Stimulated activated CD4-positive, alpha-beta T cell treated with anti-CD3 and anti-CD28 coated beads, Interleukin-15, amount 100 ng/mL, for 24 hours (primary cell): Measurements from ENCODE around the gene NEUROD2.

Experiments used
- DNase-seq: peaks from one replicate; pipeline ENCODE4 v3.0.0-alpha.2; 2020

NEUROD2 gene

DNA sequence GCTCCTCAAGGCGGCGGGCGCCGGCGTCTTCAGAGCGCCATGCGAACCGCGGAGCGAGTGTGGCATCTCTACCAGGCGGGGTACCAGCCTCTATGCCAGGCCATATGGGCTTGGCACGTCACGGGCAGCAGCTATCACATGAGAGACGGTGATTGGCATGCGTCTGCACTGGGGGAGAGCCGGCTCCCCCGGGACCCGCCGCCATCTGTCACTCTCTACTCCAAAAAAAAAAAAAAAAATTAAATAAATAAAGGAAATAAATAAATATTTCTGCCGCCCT lies at the start of gene NEUROD2:
NEUROD2 (minus strand) TSS at position 70 of the 280 bp plus-strand sequence. CDS start 1,321 bp downstream, outside the sequence.
- no peak for DNase-seq

DNA sequence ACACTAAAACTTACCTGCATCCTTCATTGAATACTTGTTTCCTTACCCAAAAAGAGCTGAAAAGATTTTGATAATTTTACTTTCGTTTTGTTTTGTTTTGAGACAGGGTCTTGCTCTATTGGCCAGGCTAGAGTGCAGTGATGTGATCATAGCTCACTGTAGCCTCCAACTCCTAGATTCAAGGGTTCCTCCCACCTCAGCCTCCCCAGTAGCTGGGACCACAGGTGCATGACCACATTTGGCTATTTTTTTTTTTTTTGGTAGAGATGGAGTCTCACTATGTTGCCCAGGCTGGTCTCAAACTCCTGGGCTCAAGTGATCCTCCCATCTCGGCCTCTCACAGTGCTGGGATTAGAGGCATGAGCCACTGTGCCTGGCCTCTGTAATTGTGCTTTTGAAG lies 47.4 kb upstream of the NEUROD2 start:
- DNase-seq, result no peak

DNA sequence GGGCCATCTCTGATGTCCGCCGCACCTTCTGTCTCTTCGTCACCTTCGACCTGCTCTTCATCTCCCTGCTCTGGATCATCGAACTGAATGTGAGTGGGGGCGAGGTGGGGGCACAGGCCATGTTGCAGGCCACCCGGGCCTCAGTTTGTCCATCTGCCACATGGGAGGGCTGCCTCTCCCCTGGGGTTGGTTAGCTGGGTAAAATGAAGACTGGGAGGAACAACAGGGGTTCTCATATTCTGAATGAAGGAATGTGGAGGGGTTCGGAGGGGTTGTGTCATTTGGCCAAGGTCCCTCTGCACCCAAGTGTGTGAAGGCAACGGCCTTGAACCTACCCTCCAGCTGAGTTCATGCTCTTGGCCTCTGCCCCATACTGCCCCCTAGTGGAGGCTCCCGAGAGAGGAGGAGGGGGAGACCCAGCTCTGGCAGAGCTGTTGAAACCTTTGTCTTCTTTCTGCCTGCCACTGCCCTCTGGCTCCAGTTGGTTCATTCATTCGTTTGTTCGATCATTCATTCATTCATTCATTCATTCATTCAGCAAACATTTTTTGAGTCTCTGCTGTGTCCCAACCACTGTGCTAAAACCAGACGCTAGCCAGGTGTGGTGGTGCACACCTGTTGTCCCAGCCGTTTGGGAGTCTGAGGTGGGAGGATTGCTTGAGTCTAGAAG lies 46.1 kb upstream of the NEUROD2 start:
- peak; percentile 88 for DNase-seq

DNA sequence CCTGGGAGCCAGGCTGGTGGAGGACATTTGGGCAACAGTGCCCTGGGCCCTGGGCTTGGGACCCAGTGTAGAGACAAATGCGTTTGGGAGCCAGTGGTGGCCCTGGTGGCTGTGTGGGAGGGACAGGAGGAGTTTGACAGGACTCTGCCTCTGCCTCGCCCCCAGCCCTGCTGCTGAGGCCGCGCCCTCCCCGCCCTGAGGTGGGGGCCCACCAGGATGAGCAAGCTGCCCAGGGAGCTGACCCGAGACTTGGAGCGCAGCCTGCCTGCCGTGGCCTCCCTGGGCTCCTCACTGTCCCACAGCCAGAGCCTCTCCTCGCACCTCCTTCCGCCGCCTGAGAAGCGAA lies 45.6 kb upstream of the NEUROD2 start:
- DNase-seq, result no peak

DNA sequence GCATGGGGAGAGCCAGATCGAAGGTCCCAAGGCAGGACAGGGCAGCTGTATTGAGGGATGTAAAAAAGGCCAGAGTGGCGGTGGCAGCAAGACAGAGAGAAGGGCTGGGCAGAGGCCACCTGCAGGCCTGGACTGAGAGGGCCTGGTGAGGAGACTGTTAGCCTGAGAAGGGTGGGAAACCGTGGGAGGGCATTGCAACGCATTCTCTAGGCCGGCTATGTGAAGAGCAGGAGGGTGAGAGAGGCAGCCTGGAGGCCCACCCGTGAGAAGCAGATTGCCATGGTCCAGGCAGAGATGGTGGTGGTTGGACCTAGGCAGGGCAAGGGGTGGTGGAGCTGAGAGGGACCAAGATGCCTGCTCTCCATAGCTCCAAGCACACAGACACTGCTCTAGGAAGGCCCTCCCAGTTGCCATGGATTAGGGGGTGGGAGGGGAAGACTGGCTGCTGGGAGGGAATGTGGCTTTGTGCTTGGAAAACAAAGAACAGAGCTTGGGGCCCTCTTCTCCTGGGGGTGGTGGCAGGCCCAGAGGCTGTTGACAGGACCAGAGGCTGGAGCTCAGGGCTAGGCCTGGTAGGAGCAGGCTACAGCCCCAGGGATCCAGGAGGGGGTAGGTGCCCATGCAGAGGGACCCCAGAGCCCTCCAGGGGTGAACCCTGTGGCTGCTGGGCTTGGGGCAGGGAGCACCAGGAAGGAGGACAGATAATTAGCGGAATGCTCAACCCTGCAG lies 45.0 kb upstream of the NEUROD2 start:
- no peak for DNase-seq

DNA sequence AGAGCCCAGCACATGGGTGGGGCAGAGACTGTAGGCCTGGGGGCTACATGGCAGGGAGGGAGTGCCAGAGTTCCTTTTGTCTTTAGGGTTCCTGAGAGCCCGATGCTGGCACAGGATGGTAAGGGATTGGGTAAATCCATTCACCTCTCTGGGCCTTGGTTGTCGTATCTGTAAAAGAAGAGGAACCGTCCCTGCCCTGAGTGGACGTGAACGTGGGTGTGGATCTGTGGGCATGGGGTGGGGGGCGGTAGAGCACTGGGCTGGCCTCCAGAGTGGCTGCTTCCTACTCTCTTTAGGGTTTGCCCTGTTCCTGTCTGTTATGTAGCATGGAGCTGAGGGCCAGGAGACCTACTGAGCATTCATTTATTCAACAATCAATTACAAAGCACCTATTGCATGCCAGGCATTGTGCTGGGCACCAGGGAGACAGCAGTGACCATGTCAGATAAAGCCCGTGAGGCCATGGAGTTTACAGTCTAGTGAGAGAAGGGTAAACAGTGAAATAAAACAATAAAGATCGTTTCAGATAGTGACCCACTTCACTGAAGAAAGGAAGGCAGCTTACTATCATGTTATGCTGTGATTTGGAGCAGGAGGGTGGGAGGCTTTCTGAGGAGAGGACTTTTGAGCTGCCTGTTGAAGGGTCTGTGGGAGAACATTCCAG lies 44.3 kb upstream of the NEUROD2 start:
- no peak for DNase-seq

DNA sequence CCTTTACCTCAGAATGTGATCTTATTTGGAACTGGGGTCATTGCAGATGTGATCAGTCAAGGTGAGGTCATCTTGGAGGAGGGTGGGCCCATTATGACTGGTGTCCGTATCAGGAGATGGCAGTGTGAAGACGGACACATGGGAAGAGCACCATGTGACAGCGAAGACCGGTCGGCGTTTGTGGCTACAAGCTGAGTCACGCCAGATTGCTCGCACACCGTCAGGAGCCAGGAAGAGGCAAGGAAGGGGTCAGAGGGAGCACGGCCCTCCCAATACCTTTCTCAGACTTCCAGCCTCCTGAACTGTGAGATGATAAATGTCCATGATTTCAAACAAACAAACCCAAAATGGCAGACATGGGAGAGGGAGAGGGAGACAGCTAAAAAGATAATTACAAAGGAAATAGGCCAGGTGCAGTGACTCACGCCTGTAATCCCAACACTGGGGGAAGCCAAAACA lies 42.4 kb upstream of the NEUROD2 start:
- DNase-seq, result no peak

DNA sequence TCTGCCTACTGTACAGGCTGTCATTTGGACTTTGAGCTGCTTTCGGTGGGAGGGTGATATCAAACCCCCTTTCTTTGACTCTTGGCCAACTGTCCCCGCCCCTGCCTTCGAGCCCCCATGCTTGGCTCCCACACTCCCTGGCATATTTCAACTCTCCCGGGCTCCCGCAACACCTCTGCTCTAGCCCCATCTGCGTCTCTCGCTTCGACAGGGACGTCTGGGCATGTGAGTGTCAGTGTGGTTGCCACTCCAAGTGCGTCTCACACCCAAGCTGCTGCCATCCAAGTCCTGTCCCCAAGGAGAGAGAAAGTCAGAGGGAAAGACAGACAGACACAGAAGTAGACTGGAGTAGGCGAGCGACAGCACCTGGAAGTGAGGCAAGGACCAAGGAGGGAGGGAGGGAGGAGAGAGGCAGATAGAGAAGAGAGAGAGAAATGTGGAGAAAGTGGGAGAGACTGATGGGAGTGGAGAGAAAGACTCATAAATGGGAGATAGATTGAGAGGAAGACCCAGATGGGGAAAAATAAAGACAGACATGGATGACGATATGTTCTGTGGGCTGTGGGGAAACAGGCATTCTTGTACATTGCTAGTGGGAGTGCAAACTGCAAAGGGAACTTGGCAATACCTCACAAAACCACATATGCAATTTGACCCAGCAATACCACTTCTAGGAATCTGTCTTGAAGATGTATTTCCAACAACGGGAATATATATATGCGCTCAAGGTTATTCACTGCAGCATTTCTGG lies 41.1 kb upstream of the NEUROD2 start:
- no peak for DNase-seq

DNA sequence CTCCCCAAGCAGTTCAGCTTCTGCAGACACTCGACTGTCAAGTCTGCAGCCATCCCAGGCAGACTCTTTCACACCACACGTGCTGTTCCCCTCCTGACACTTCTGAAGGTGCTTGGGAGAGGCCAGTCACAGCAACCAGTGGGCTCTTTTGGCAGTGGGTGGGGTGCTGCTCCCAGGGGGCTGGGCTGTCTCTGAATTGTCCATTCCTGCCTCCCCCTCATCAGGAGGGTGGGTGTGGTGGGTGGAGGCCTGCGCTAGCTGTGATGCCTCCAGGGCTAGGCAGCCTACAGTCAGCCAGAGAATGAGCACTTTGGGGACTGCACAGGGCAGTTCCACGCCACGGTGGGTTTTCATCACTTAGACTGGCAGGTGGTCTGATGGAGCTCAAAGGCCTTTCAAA lies 39.5 kb upstream of the NEUROD2 start:
- no peak for DNase-seq

DNA sequence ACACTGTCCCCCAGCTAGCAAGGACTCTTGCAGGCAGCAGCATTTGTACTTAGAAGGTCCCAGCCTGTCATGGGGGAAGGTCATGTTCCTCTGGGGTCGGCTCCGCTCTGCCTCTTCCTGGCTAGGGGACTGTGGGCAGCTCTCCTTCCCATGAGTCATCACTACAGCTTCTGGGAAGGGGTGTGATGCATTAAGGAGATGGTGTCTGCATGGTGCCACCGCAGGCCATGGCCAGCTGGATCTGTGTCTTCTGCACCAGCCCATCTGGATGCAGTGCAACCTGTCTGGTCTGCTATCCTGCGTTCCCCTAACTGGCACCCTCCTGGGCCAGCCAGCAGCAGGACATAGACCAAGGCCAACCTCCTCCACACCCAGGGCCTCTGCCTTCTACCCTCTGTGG lies 35.6 kb upstream of the NEUROD2 start:
- no peak for DNase-seq

DNA sequence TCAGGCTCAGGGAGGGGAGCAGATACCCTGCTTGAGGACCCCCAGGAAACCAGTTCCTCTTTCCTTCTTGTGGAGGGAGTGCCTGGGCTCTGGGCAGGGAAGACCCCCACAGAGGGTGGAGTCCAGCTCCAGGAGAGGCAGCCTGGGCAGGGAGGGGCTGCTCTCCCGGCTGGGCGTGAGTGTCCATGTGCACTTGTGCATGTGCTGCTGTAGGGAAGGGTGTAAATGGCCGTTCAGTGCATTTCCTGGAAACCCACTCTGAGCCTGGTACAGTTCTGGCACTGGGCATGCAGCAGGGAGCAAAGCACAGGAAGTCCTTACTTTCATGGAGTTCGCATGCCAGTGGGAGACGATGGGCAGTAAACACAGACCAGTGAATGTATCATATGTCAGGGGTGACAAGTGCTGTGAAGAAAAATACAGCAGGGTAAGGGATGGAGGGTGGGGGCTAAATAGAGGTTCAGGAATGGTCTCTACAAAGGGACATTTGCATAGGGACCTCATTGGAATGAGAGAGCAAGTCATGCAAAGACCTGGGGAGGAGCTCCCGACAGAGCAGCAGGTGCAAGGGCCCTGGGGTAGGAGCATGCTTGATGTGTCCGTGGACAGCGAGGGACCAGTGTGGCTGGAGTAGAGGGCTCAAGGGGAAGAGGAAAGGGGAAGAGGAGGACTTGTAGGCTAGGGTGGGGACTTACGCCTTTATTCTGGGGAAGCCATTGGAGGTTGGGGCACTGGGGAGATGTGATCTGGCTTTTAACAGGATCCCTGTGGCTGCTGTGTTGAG lies 34.8 kb upstream of the NEUROD2 start:
- DNase-seq, result no peak

DNA sequence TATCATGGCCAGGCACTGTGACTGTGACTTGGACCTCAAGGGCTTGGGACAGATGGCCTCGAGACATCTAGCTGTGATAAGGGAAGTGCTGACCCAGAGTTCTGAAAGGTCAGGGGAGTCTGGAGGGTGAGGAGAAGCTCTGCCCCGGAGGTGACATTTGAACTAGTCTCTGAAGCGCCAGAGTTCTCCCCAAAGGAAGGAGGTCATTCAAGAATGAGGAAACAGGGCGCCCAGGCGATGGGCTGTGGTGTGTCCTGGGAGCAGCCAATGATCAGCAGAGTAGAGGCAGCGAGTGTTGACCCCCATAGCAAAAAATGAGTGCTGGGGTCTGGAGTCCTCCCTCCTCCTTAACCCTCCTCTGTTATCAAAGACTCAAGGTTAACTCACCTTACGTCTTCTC lies 34.2 kb upstream of the NEUROD2 start:
- no peak for DNase-seq

DNA sequence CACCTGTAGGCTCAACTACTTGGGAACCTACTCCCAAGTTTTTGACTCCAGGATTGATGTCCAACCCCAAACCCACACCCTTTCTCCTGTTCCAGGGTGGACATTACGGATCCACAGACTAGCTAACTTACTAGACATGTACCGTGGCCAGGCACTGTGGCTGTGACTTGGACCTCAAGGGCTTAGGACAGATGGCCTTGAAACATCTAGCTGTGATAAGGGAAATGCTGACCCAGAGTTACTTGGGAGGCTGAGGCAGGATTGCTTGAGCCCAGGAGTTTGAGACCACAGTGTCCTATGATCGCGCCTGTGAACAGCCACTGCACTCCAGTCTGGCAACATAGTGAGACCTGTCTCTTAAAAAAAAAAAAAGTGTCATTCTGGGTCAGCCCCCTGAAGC lies 33.4 kb upstream of the NEUROD2 start:
- no peak for DNase-seq

DNA sequence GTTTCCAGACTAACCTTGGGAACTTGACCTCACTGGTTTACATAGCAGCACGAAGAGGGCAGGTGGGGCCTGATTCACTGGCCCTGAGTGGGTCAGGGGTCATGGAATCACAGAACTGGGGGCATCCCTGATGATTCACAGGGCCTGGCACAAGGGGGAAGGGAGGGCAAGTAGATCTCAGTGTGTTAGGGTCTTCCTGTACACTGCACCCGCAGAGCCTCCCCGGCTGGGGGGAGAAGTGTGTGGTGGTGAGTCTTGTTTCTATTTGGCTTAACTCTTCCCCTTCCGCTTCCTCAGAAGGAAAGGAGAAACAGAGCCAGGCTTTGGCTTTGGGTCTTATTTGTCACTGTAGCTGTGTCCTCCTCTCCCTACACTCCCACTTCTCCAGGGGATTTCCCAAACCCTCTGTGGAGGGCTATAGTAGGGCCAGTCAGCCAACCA lies 32.9 kb upstream of the NEUROD2 start:
- DNase-seq, result no peak

DNA sequence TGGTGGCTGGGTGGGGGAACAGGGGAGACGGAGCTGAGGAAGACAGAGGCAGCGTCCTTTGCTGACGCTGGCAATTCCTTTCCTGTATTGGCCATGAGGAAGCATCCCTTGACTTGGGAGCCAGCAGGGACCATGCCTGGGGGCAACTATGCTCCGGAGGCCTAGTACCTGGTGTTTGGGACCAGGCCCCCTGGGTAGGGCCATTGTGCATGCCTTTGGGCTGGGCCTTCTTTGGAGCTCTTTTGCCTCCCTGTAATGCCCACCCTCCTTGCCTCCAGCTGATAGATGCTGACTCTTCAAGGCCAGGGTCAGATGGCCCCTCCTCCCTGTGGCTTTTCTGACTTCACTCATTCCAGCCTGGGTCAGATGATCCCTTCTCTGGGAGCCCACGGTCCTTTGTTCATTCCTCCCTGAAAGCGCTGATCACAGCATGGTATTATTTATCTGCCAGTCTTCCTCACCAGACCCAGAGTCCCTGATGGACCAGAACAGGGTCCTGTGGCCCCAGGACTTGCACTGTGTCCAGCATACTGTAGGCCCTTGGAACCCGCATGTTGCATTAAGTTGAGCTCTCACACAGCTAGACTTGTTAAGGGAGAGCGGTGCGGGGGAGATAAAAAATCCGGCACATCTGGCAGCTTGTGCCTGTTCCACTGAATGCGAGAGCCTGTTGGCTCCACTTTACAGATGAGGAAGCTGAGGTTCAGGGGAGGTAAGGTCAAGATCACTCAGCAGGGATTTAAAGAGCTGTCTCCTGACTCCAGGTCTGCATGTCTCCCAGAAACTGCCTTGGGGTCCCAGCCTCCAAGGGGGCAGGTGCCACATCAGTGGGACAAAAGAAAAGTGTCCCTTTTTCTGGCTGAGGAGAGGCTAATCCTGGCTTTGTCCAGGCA lies 32.1 kb upstream of the NEUROD2 start:
- no peak for DNase-seq

DNA sequence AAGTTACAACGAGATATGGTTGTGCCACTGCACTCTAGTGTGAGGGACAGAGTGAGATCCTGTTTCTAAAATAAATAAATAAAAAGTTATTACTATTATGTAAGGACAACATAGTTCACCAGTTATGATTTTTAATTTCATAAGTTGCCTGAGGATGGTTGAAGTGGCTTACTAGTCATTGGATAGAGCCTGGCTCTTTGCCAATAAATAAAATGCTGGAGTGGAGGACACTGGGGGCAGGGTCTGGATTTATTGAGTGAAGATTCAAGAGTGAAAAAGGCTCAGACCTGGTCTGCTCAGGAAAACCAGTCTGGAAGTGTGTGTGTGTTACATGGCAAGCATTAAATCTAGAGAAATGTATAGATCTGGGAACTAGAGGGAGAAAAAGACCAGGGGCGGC lies 31.3 kb upstream of the NEUROD2 start:
- DNase-seq, result no peak

DNA sequence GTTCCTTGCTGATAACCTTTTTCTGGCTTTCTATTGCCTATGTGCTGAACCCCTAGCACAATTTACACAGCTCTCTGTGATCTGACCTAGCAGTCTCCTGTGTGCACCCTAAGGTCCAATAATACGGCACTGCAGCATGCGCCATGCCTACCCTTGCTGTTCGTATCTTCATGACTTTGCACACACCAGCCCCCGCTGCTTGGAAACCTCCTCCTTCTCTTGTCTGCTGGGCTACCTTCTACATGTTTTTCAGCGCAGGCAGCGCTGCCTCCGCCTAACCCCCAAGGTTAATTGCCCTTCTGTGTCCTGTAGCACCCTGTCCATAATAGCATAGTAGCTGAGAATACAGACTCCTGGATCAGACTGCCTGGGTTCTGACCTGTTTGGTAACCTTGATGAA lies 30.6 kb upstream of the NEUROD2 start:
- DNase-seq, result no peak

DNA sequence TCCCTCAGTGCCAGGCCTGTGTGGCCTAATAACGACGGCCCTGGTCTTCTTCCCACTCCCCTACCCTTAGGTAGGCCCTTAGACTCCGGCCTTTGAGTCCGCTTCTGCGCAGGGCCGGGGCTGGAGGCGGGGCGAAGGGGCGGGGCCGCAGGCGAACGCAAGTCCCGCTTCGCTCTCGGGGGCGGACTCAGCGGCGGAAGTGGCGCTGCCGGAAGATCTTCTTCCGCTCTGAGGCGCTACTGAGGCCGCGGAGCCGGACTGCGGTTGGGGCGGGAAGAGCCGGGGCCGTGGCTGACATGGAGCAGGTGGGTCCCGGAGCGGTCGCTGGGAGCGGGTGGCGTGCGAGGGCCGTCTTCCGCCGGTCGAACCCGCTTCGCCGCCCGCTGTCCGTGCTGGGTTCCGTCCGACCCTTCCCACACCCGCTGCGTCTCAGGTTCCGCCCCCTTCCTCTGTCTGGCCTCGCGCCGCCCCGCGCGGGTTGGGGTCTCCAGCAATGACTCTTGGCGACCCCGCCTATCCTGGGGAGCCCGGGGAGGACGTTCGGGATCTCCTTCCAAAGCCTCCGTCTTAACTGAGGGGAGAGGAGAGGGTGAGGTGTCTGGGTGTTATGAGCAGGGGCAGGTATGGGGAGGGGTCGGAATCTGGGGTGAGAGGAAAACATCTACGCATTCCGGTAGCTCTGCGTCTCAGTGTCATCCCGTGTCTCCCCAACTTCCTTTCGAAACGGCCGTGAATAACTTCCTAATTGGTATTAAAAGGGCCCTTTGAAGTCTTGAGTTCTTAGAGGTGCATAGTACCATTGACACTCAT lies 29.4 kb upstream of the NEUROD2 start, which contains the start of gene STARD3:
STARD3 (plus strand) TSS at position 218 of the 810 bp plus-strand sequence. CDS start 16,388 bp downstream, outside the sequence.
- peak; percentile 97 for DNase-seq

DNA sequence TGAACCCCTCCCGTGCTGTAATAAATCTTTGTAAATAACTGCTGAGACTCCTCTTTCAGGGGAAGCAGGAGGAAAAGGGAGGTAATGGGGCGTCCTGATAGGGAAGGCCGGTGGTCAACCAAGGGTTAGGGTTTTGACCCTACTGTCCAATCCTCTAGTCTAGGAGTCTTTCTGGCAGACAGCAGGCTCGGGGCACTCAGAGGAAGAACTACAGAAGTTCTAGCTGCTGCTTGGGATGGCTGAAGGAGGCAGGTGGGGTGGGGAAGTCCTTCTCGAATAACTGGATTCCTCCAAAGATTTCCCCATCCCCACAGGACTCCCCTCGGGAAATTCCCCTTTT lies 28.8 kb upstream of the NEUROD2 start:
- DNase-seq, result no peak

DNA sequence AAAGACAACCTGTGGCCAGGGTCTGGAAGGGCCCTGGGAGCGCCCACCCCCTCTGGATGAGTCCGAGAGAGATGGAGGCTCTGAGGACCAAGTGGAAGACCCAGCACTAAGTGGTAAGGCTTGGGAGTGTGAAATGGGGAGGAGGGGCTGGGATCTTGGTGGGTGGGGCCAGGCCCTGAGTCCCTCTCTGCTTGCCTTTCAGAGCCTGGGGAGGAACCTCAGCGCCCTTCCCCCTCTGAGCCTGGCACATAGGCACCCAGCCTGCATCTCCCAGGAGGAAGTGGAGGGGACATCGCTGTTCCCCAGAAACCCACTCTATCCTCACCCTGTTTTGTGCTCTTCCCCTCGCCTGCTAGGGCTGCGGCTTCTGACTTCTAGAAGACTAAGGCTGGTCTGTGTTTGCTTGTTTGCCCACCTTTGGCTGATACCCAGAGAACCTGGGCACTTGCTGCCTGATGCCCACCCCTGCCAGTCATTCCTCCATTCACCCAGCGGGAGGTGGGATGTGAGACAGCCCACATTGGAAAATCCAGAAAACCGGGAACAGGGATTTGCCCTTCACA lies 28.0 kb upstream of the NEUROD2 start:
- peak; percentile 14 for DNase-seq
